Right cardiac atrium (tissue), 5 donors: ENCODE measurements around the gene PCDHB5. TPM values are rescaled to one million over a fixed set of nuclear protein-coding genes. Genes with fewer than 3 reads are reported as not detected.
A peak's percentile ranks its signal among the peaks of the same experiment; 100 is the strongest.
"Not testable (repeated sequence)": the region's sequence is repeated elsewhere in the genome, so short reads cannot be mapped to it uniquely, and the experiment has no call there.

ENCODE experiments used
- ATAC-seq, 2 donors: fragments of 200-7000 bp; cut with Tn5 transposase; one replicate each; pipeline versions ENCODE4 v1.8.0 to v1.9.1; 2020; ENCODE audit warnings: moderate library complexity in 2 of 2, mild to moderate bottlenecking in 1 of 2
- DNase-seq, 3 donors: peaks; one replicate each; pipeline ENCODE4 v3.0.0-alpha.2; 2020
- H3K27ac ChIP-seq: one replicate; pipeline ENCODE4 v1.5.1; 2013; ENCODE audit warnings: mild to moderate bottlenecking, low read length, control low read depth, moderate library complexity
- H3K27me3 ChIP-seq: one replicate; pipeline ENCODE4 v1.6.1; 2013; ENCODE audit not compliant: control insufficient read depth, insufficient read depth
- H3K4me1 ChIP-seq: one replicate; pipeline ENCODE4 v1.6.1; 2013; ENCODE audit warnings: low read length; ENCODE audit not compliant: control insufficient read depth, insufficient read depth
- H3K4me3 ChIP-seq: one replicate; pipeline ENCODE4 v1.5.1; 2013; ENCODE audit warnings: low read length, control low read depth
- H3K9me3 ChIP-seq: one replicate; pipeline ENCODE4 v1.6.1; 2013; ENCODE audit warnings: low read length; ENCODE audit not compliant: control insufficient read depth
- WGBS: extraction: QIAGEN DNeasy Blood & Tissue Kit; methylation state at CpG from one replicate; pipeline ENCODE4 v1.1.7; 2013; 5-methylcytosine and 5-hydroxymethylcytosine counted together
- intact Hi-C, 4 donors: fragments of 100-400 bp; cut with DNase I; formaldehyde crosslinking; loops; one replicate each; pipeline versions ENCODE4 v1.11.0 to v1.14.0; 2022 to 2023
- long read RNA-seq, 4 donors: library from polyadenylated mRNA; unstranded; transcript quantifications; one replicate each; pipeline ENCODE4 v2.0.0, GENCODE V29; 2020 to 2021
- polyA plus RNA-seq: library from polyadenylated mRNA; stranded (reverse); fragments of 200-250 nt; gene quantifications from one replicate; pipeline ENCODE4 v1.2.3, GENCODE V29; 2013
- total RNA-seq, 4 donors: library from RNA; stranded (reverse); fragmentation: NEBNext Ultra II Directional; extraction: Animal tissue kit (Norgen Biotek cat#: 25700); gene quantifications; one replicate each; pipeline ENCODE4 v1.2.1, GENCODE V29; 2021
- donor health status: healthy with polysubstance abuse.
- donor health status: DM: no; HTN: yes; CAD: no.
- donor health status: DM: no; HTN: no; CAD: no.
- donor health status: DM: no; HTN: yes; CAD: no; lungs with severe emphysema.
- donor health status: DM: yes; HTN: yes; CAD: no.

The PCDHB5 gene
- total RNA-seq (1 to 10 TPM; 2.5 to 3.1 (median 2.7) TPM), polyA plus RNA-seq (1.3 TPM)
- long read RNA-seq, donor 1, partial matches to known transcripts: 0 of 2 reads
- long read RNA-seq, donor 1, other reads (novel, unspliced or antisense): 0 of 2 reads
- long read RNA-seq, donor 2, partial matches to known transcripts: 0 of 1 reads
- long read RNA-seq, donor 2, other reads (novel, unspliced or antisense): 0 of 1 reads
- long read RNA-seq, donor 3, transcript PCDHB5-201 (1 exons, 3,408 nt): major isoform, 9 of 11 reads
- long read RNA-seq, donor 3, partial matches to known transcripts: 0 of 11 reads
- long read RNA-seq, donor 3, other reads (novel, unspliced or antisense): 2 of 11 reads
- long read RNA-seq, donor 4, partial matches to known transcripts: 0 of 1 reads
- long read RNA-seq, donor 4, other reads (novel, unspliced or antisense): 0 of 1 reads

DNA sequence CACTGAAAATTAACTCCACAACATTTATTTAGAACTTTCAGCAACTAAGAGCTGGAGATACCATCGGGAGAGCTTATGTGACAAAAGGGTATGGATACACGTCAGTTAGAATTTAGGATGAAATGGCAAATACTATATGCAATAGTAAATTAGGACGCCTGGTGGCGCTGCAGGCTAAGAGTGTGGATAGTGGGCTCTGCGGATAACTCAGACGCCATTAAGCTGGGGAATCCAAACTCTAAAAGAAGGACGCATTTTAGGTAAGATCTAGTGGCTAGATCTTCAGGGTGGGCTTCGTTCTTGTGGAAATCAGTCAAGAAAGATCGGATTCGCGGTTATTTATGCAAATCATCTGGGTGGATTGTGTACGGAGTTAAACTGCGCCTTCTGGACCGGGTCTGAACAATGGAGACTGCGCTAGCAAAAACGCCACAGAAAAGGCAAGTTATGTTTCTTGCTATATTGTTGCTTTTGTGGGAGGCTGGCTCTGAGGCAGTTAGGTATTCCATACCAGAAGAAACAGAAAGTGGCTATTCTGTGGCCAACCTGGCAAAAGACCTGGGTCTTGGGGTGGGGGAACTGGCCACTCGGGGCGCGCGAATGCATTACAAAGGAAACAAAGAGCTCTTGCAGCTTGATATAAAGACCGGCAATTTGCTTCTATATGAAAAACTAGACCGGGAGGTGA is at the start of gene PCDHB5:
Gene PCDHB5, plus strand, starts transcription at position 177 of the 688 bp plus-strand sequence. Its CDS starts 229 bp downstream, at position 406.
- H3K27me3 ChIP-seq: no peaks in the 10 kb centered on the region

DNA sequence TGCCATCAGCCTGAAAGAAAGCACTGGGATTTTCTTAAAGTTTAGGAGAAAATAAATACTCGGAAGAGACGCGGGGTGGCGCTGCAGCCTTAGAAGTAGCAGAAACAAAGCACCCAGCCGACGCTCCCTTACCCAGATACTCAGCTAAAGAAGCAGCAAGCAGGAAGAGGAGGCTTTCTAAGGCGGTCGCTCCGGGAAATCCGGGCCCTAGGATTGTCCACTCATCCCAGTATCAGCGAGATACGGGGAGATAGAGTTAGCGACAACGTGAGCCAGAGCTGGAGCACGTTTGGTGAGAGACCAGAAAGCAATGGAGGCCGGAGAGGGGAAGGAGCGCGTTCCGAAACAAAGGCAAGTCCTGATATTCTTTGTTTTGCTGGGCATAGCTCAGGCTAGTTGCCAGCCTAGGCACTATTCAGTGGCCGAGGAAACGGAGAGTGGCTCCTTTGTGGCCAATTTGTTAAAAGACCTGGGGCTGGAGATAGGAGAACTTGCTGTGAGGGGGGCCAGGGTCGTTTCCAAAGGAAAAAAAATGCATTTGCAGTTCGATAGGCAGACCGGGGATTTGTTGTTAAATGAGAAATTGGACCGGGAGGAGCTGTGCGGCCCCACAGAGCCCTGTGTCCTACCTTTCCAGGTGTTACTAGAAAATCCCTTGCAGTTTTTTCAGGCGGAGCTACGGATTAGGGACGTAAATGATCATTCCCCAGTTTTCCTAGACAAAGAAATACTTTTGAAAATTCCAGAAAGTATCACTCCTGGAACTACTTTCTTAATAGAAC is 40.3 kb upstream of the PCDHB5 start, which contains the start of gene PCDHB2:
Gene PCDHB2, plus strand, starts transcription at position 135 of the 782 bp plus-strand sequence. Its CDS starts 176 bp downstream, at position 311.
- intact Hi-C loops: no loop called here
- ATAC-seq (peak; percentile 36 to 62), DNase-seq (peak; percentile 38 to 72 (median 54))
- peaks cover 8% of the 10 kb centered on the region for H3K9me3 ChIP-seq
- no peaks in the 10 kb centered on the region for H3K4me1 ChIP-seq
- peak within 1 kb of the TSS; percentile 49 for H3K4me3 ChIP-seq
- no peak within 1 kb of the TSS for H3K27ac ChIP-seq
- WGBS: 11% methylated on average over 29 of the region's 29 CpGs
- H3K27me3 ChIP-seq: no peaks in the 10 kb centered on the region

More for the DNA sequence above, at the start of gene PCDHB5:
- peak in 1 of 2 donors; percentile 21 for ATAC-seq
- Histone ChIP-seq H3K4me1 (no peaks in the 10 kb centered on the region), H3K27ac (no peak within 1 kb of the TSS), H3K4me3 (peak within 1 kb of the TSS; percentile 64), H3K9me3 (peaks cover 3% of the 10 kb centered on the region)
- no peak for DNase-seq
- WGBS: 15% methylated on average over 22 of the region's 22 CpGs
- intact Hi-C loops: no loop called here

DNA sequence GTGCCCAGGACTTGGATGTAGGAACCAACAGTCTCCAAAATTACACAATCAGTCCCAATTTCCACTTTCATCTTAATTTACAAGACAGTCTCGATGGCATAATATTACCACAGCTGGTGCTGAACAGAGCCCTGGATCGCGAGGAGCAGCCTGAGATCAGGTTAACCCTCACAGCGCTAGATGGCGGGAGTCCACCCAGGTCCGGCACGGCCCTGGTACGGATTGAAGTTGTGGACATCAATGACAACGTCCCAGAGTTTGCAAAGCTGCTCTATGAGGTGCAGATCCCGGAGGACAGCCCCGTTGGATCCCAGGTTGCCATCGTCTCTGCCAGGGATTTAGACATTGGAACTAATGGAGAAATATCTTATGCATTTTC is 39.8 kb upstream of the PCDHB5 start:
- peak overlapping the region; percentile 49 for H3K4me3 ChIP-seq
- no peaks in the 10 kb centered on the region for H3K27me3 ChIP-seq
- H3K27ac ChIP-seq: no peak overlapping the region
- DNase-seq (peak in 2 of 3 donors; percentile 16 to 29), ATAC-seq (no peak)
- no peaks in the 10 kb centered on the region for H3K4me1 ChIP-seq
- peaks cover 8% of the 10 kb centered on the region for H3K9me3 ChIP-seq
- WGBS: 39% methylated on average over 12 of the region's 12 CpGs
- intact Hi-C loops: no loop called here

DNA sequence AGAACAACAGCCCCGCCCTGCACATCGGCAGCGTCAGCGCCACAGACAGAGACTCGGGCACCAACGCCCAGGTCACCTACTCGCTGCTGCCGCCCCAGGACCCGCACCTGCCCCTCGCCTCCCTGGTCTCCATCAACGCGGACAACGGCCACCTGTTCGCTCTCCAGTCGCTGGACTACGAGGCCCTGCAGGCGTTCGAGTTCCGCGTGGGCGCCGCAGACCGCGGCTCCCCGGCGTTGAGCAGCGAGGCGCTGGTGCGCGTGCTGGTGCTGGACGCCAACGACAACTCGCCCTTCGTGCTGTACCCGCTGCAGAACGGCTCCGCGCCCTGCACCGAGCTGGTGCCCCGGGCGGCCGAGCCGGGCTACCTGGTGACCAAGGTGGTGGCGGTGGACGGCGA is 38.8 kb upstream of the PCDHB5 start:
- intact Hi-C loops, H3K9me3 ChIP-seq: not testable (repeated sequence)

GRCh38 chr5:141096586-141096985 is 38.4 kb upstream of the PCDHB5 start:
- intact Hi-C loops, ATAC-seq, H3K4me1 ChIP-seq, H3K9me3 ChIP-seq, H3K27me3 ChIP-seq, H3K4me3 ChIP-seq, H3K27ac ChIP-seq: not testable (repeated sequence)
- whole genome bisulfite sequencing: 27% methylated on average over 32 of the region's 38 CpGs
- peak in 1 of 3 donors; percentile 21 for DNase-seq

More for the DNA sequence above, 38.8 kb upstream of the PCDHB5 start:
- WGBS: 28% methylated on average over 27 of the region's 46 CpGs
- DNase-seq, H3K27me3 ChIP-seq, ATAC-seq, H3K4me3 ChIP-seq, H3K4me1 ChIP-seq, H3K27ac ChIP-seq: not testable (repeated sequence)

DNA sequence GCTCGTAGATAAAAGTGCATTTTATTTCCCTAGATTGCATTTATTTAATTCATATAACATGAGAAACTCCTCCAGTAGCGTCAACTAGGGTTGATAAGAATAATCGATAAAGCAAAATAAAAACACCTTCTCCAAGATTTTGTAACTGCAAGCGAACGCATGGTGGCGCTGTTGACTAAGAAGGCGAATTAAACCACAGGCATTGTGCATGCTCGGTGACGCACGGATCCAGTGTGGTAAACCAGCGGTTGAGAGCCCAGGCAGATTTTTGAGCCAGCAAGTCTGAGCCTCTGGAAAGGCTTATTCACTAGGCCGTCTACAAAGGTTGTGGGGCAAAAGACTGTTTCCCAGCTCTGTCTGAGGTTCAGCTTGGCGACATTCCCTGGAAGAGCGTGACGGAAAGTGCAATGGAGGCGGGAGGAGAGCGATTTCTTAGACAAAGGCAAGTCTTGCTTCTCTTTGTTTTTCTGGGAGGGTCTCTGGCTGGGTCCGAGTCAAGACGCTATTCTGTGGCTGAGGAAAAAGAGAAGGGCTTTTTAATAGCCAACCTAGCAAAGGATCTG is 34.7 kb upstream of the PCDHB5 start, which contains the start of gene PCDHB3:
Gene PCDHB3, plus strand, starts transcription at position 231 of the 563 bp plus-strand sequence. Its CDS starts 177 bp downstream, at position 408.
- no peaks in the 10 kb centered on the region for H3K4me1 ChIP-seq
- WGBS: 15% methylated on average over 19 of the region's 19 CpGs
- peak; percentile 50 to 52 for ATAC-seq
- no peak within 1 kb of the TSS for H3K27ac ChIP-seq
- H3K27me3 ChIP-seq: no peaks in the 10 kb centered on the region
- intact Hi-C loops: no loop called here
- peak within 1 kb of the TSS; percentile 54 for H3K4me3 ChIP-seq
- peaks cover 3% of the 10 kb centered on the region for H3K9me3 ChIP-seq
- peak; percentile 50 to 76 (median 70) for DNase-seq

DNA sequence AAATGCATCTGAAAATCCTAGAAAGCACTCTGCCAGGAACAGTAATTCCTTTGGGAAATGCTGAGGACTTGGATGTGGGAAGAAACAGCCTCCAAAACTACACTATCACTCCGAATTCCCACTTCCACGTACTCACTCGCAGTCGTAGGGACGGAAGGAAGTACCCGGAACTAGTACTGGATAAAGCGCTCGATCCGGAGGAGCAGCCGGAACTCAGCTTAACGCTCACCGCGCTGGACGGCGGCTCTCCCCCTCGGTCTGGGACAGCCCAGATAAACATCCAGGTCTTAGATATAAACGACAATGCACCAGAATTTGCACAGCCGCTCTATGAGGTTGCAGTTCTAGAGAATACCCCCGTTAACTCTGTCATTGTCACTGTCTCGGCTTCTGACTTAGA is 33.9 kb upstream of the PCDHB5 start:
- WGBS: 34% methylated on average over 20 of the region's 20 CpGs
- no peaks in the 10 kb centered on the region for H3K27me3 ChIP-seq

DNA sequence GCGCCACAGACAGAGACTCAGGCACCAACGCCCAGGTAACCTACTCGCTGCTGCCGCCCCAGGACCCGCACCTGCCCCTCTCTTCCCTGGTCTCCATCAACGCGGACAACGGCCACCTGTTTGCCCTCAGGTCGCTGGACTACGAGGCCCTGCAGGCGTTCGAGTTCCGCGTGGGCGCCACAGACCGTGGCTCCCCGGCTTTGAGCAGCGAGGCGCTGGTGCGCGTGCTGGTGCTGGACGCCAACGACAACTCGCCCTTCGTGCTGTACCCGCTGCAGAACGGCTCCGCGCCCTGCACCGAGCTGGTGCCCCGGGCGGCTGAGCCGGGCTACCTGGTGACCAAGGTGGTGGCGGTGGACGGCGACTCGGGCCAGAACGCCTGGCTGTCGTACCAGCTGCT is 32.9 kb upstream of the PCDHB5 start:
- intact Hi-C loops, ATAC-seq: not testable (repeated sequence)
- WGBS: 38% methylated on average over 39 of the region's 39 CpGs

More for the DNA sequence above, 33.9 kb upstream of the PCDHB5 start:
- ATAC-seq (peak in 1 of 2 donors; percentile 36), DNase-seq (peak in 1 of 3 donors; percentile 25)
- Histone ChIP-seq H3K4me1 (no peaks in the 10 kb centered on the region), H3K9me3 (peaks cover 2% of the 10 kb centered on the region), H3K27ac (no peak overlapping the region), H3K4me3 (peak overlapping the region; percentile 54)
- intact Hi-C loops: no loop called here

GRCh38 chr5:141102471-141102870 is 32.5 kb upstream of the PCDHB5 start:
- ATAC-seq, H3K27ac ChIP-seq, H3K4me3 ChIP-seq, intact Hi-C loops, H3K9me3 ChIP-seq, H3K4me1 ChIP-seq, H3K27me3 ChIP-seq: not testable (repeated sequence)
- WGBS: 34% methylated on average over 31 of the region's 38 CpGs
- peak in 1 of 3 donors; percentile 31 for DNase-seq

More for the DNA sequence above, 32.9 kb upstream of the PCDHB5 start:
- H3K27me3 ChIP-seq, H3K27ac ChIP-seq, H3K4me3 ChIP-seq, H3K9me3 ChIP-seq, H3K4me1 ChIP-seq: not testable (repeated sequence)
- DNase-seq: peak in 1 of 3 donors; percentile 24

DNA sequence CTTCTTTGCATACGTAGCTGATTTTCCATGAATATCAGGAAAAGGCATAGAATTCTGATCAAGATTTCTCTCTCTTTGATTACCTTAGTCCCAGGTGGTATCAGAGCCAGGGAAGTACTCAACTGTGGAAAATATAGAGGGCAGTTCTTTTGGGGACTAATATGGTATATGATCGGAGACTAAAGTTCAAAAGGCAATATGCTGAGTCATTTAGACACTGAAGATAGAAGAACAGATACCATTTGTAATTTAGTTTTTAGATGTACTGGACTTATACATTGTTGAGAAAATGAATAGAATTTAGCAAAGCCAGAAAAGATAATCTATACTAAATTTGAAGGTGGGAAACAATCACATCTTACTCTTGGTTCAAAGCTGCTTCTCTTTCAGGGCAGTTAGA is 29.7 kb upstream of the PCDHB5 start:
- ATAC-seq: no peak
- no peaks in the 10 kb centered on the region for H3K27me3 ChIP-seq
- H3K9me3 ChIP-seq: peaks cover 2% of the 10 kb centered on the region
- H3K27ac ChIP-seq: no peak overlapping the region
- WGBS: 73% methylated on average over 2 of the region's 2 CpGs
- H3K4me3 ChIP-seq: no peak overlapping the region
- no peak for DNase-seq
- intact Hi-C loops: no loop called here
- H3K4me1 ChIP-seq: no peaks in the 10 kb centered on the region
